K562 (cell line): ENCODE measurements around the gene GADD45GIP1. TPM values are rescaled to one million over a fixed set of nuclear protein-coding genes. Genes with fewer than 3 reads are reported as not detected.
A peak's percentile ranks its signal among the peaks of the same experiment; 100 is the strongest.

Source experiments
- CBFA2T3 ChIP-seq: fragments of 450-650 bp; IDR thresholded peaks from 2 replicates; pipeline ENCODE4 v1.6.1; 2017
- CREB3 ChIP-seq: fragments of 450-650 bp; conservative IDR thresholded peaks from 2 replicates; pipeline ENCODE4 v1.6.1; 2016; ENCODE audit warnings: missing genetic modification characterization, low read depth, mild to moderate bottlenecking, missing compliant biosample characterization, moderate library complexity
- CTCFL ChIP-seq: IDR thresholded peaks from 2 replicates; pipeline ENCODE4 v1.6.1; 2011; ENCODE audit warnings: borderline replicate concordance, low read depth, mild to moderate bottlenecking, moderate library complexity, low read length; ENCODE audit not compliant: insufficient read depth, poor library complexity, severe bottlenecking
- ETV5 ChIP-seq: sonication (generic); formaldehyde crosslinking; IDR thresholded peaks from 2 replicates; pipeline ENCODE4 v1.4.0; 2020; ENCODE audit warnings: low read depth, mild to moderate bottlenecking, missing genetic modification reagents
- ID3 ChIP-seq, 2 experiments: fragments of 250-450 bp in 1 of 2; fragments of 450-650 bp in 1 of 2; sonication (Bioruptor Pico) in 1 of 2; IDR thresholded peaks; 2 replicates each; pipeline versions ENCODE4 v1.6.1 to v1.8.0; 2016 to 2021; ENCODE audit warnings: mild to moderate bottlenecking in 2 of 2, moderate library complexity in 2 of 2, missing compliant biosample characterization in 1 of 2, missing genetic modification characterization in 1 of 2
- KLF1 ChIP-seq: fragments of 450-650 bp; IDR thresholded peaks from 2 replicates; pipeline ENCODE4 v1.6.1; 2016; ENCODE audit warnings: missing genetic modification characterization, missing compliant biosample characterization
- MAFF ChIP-seq: IDR thresholded peaks from 2 replicates; pipeline ENCODE4 v1.6.1; 2012; ENCODE audit warnings: low read length, improper control_type of control experiment
- NFE2 ChIP-seq: IDR thresholded peaks from 2 replicates; pipeline ENCODE4 v1.6.1; 2014; ENCODE audit warnings: antibody characterized with exemption, low read depth
- TAF1 ChIP-seq: IDR thresholded peaks from 2 replicates; pipeline ENCODE4 v1.6.1; 2011; ENCODE audit warnings: mild to moderate bottlenecking, low read length, moderate library complexity; ENCODE audit not compliant: insufficient read depth, control insufficient read depth, severe bottlenecking; ENCODE audit errors: extremely low read depth
- ZBTB12 ChIP-seq: fragments of 250-450 bp; sonication (Bioruptor Pico); IDR thresholded peaks from 2 replicates; pipeline ENCODE4 v1.4.0; 2020
- ZC3H11A ChIP-seq: IDR thresholded peaks from 2 replicates; pipeline ENCODE4 v1.6.1; 2012; ENCODE audit warnings: low read depth, low read length, improper control_type of control experiment
- ZFX ChIP-seq: sonication (generic); formaldehyde crosslinking; IDR thresholded peaks from 2 replicates; pipeline ENCODE4 v1.8.0; 2022; ENCODE audit warnings: mild to moderate bottlenecking, missing genetic modification reagents, moderate library complexity
- ZMIZ1 ChIP-seq, 2 experiments: fragments of 150-350 bp in 1 of 2; IDR thresholded peaks; 2 replicates each; pipeline ENCODE4 v1.6.1; 2012 to 2016; ENCODE audit warnings: low read depth in 2 of 2, low read length in 2 of 2, mild to moderate bottlenecking in 1 of 2, moderate library complexity in 1 of 2
- ZNF197 ChIP-seq: fragments of 200-800 bp; sonication (Bioruptor generic); IDR thresholded peaks from 2 replicates; pipeline ENCODE4 v1.6.1; 2016; ENCODE audit warnings: low read depth, missing genetic modification characterization, missing compliant biosample characterization
- ZNF282 ChIP-seq: sonication (generic); formaldehyde crosslinking; IDR thresholded peaks from 2 replicates; pipeline ENCODE4 v1.8.1; 2023; ENCODE audit warnings: missing genetic modification reagents
- polyA plus RNA-seq, 8 experiments: library from polyadenylated mRNA; depleted of rRNA in 4 of 8; stranded (reverse) in 5 of 8; unstranded in 3 of 8; fragments of >200 nt; fragmentation: Nextera tagmentation in 2 of 8; fragmentation: Illumina TruSeq in 1 of 8; extraction: Ambion mirVana in 2 of 8; extraction: Trizol in 1 of 8; gene quantifications; 2 replicates each; pipeline versions ENCODE4 v1.2.1 to v1.2.3, GENCODE V29; 2011 to 2014; ENCODE audit warnings: inconsistent platforms in 1 of 8, missing spikeins in 1 of 8
- total RNA-seq, 7 experiments: library from RNA; depleted of rRNA in 6 of 7; stranded (reverse); fragments of >200 nt in 6 of 7; fragmentation: Illumina TruSeq in 2 of 7; extraction: Trizol in 2 of 7; gene quantifications; 2 replicates each; pipeline versions ENCODE4 v1.2.1 to v1.2.3, GENCODE V29; 2011 to 2021; ENCODE audit warnings: low replicate concordance in 1 of 7

Gene GADD45GIP1
- total and polyA plus RNA-seq, 9 of the 15 experiments (the other 6 are each of a cell fraction or from before 2014, with no cell fraction given): 5.1 to 161 (median 29.2) TPM

- TF ChIP-seq ID3 (CRISPR knock-in tag; IDR thresholded peaks at IDR 0.05) (no peak), ID3 (tag; IDR thresholded peaks at IDR 0.05) (0 out of 2 replicates have a peak, but pooled peaks have one; percentile 28), ZNF282 (no peak), ETV5 (0 out of 2 replicates have a peak, but pooled peaks have one; percentile 39), MAFF (no peak), ZNF197 (no peak), ZBTB12 (CRISPR knock-in tag) (no peak), KLF1 (tag) (no peak), CBFA2T3 (no peak), CREB3 (tag) (no peak), NFE2 (no peak), TAF1 (peak; percentile 5), ZFX (CRISPR knock-in tag) (peak; percentile 39; the same call in 1 of the 2 replicates), CTCFL (no peak), ZC3H11A (no peak), ZMIZ1 (IDR thresholded peaks at IDR 0.05; ENCODE audit: low read depth in 2 of 2, low read length in 2 of 2) (no peak)
These were observed 38.8 kb upstream of the GADD45GIP1 start (continued) for GRCh38 chr19:12995596-12996405.
